Body of pancreas (tissue), 4 donors: ENCODE data around the gene CCDC38.

Experiments
- CTCF ChIP-seq, 7 experiments: fragments of 450-650 bp in 4 of 7; fragments of 200-600 bp in 3 of 7; sonication (generic) in 3 of 7; IDR thresholded peaks; one replicate each; pipeline ENCODE4 v1.5.1; 2016 to 2019; ENCODE audit warnings: antibody characterized with exemption in 7 of 7
- POLR2A ChIP-seq, 3 donors: fragments of 450-650 bp; IDR thresholded peaks; one replicate each; pipeline ENCODE4 v1.6.1; 2016; ENCODE audit warnings: antibody characterized with exemption in 3 of 3, mild to moderate bottlenecking in 2 of 3

GRCh38 chr12:95859947-95860850, 82.2 kb downstream of the CCDC38 start:
- TF ChIP-seq CTCF (IDR thresholded peaks at IDR 0.05) (no peak), POLR2A (IDR thresholded peaks at IDR 0.05) (no peak)
